DMS153 treated with DMSO at 0.1 percent for 48 hours (cell line): ENCODE data around the gene AGAP1.

Experiments
- DNase-seq: peaks from one replicate; lab custom pipeline; 2025; ENCODE audit not compliant: unreplicated experiment; lab: John Stamatoyannopoulos, UW

AGAP1 gene

GRCh38 chr2:235834781-235835180 is 340.9 kb downstream of the AGAP1 start:
- DNase-seq = no peak

GRCh38 chr2:235835810-235836209 is 342.0 kb downstream of the AGAP1 start:
- no peak for DNase-seq

- DNase-seq = no peak
These were observed 342.7 kb downstream of the AGAP1 start for GRCh38 chr2:235836491-235836911.

- DNase-seq = no peak
These were observed 345.4 kb downstream of the AGAP1 start for GRCh38 chr2:235839226-235839625.

- no peak for DNase-seq
These were observed 346.1 kb downstream of the AGAP1 start for GRCh38 chr2:235839974-235840373.

- DNase-seq = no peak
These were observed 348.0 kb downstream of the AGAP1 start for GRCh38 chr2:235841863-235842262.

- DNase-seq = no peak
These were observed 349.1 kb downstream of the AGAP1 start for GRCh38 chr2:235842941-235843340.

GRCh38 chr2:235843591-235844395 is 349.9 kb downstream of the AGAP1 start:
- no peak for DNase-seq

GRCh38 chr2:235844561-235844960 is 350.7 kb downstream of the AGAP1 start:
- DNase-seq = no peak

GRCh38 chr2:235845245-235845644 is 351.4 kb downstream of the AGAP1 start:
- DNase-seq = no peak

- DNase-seq = no peak
These were observed 353.7 kb downstream of the AGAP1 start for GRCh38 chr2:235847576-235847975.

- no peak for DNase-seq
These were observed 354.2 kb downstream of the AGAP1 start for GRCh38 chr2:235848055-235848454.

- DNase-seq = no peak
These were observed 355.1 kb downstream of the AGAP1 start for GRCh38 chr2:235848946-235849345.

GRCh38 chr2:235849489-235849888 is 355.6 kb downstream of the AGAP1 start:
- no peak for DNase-seq

- no peak for DNase-seq
These were observed 356.4 kb downstream of the AGAP1 start for GRCh38 chr2:235850289-235850688.

- DNase-seq = no peak
These were observed 357.1 kb downstream of the AGAP1 start for GRCh38 chr2:235850771-235851551.

- no peak for DNase-seq
These were observed 358.1 kb downstream of the AGAP1 start for GRCh38 chr2:235851828-235852525.

- no peak for DNase-seq
These were observed 358.7 kb downstream of the AGAP1 start for GRCh38 chr2:235852526-235852920.

GRCh38 chr2:235854276-235854675 is 360.4 kb downstream of the AGAP1 start:
- no peak for DNase-seq

GRCh38 chr2:235855011-235855410 is 361.2 kb downstream of the AGAP1 start:
- DNase-seq = no peak

- DNase-seq = no peak
These were observed 362.5 kb downstream of the AGAP1 start for GRCh38 chr2:235856151-235856854.
